GM21360 (cell line): ENCODE data around the gene CALML3.
"Not testable (repeated sequence)": the region's sequence is repeated elsewhere in the genome, so short reads cannot be mapped to it uniquely, and the experiment has no call there.

Source experiments
- ATAC-seq: cut with Tn5 transposase; IDR thresholded peaks from one replicate; pipeline ENCODE4 v1.9.1; 2021; ENCODE audit warnings: mild to moderate bottlenecking, moderate library complexity; ENCODE audit not compliant: unreplicated experiment

CALML3 gene

GRCh38 chr10:5552376-5553321 lies 27.9 kb downstream of the CALML3 start:
- ATAC-seq = no peak

GRCh38 chr10:5553400-5554170 lies 28.8 kb downstream of the CALML3 start:
- ATAC-seq = no peak

GRCh38 chr10:5555021-5555510 lies 30.3 kb downstream of the CALML3 start:
- ATAC-seq = no peak

- ATAC-seq = no peak
Measured at GRCh38 chr10:5555881-5556280, 31.1 kb downstream of the CALML3 start.

GRCh38 chr10:5556576-5556975 lies 31.8 kb downstream of the CALML3 start:
- no peak for ATAC-seq

- ATAC-seq = no peak
Measured at GRCh38 chr10:5557040-5557721, 32.4 kb downstream of the CALML3 start.

GRCh38 chr10:5557799-5558771 lies 33.3 kb downstream of the CALML3 start:
- no peak for ATAC-seq

- ATAC-seq = not testable (repeated sequence)
Measured at GRCh38 chr10:5559022-5559421, 34.3 kb downstream of the CALML3 start.

GRCh38 chr10:5559642-5560141 lies 34.9 kb downstream of the CALML3 start:
- ATAC-seq = no peak

- ATAC-seq = no peak
Measured at GRCh38 chr10:5560142-5560816, 35.5 kb downstream of the CALML3 start.

GRCh38 chr10:5560817-5561703 lies 36.3 kb downstream of the CALML3 start:
- ATAC-seq = no peak

- ATAC-seq = no peak
Measured at GRCh38 chr10:5561704-5562645, 37.2 kb downstream of the CALML3 start.

- ATAC-seq = no peak
Measured at GRCh38 chr10:5563321-5563961, 38.7 kb downstream of the CALML3 start.

- ATAC-seq = no peak
Measured at GRCh38 chr10:5563991-5564536, 39.3 kb downstream of the CALML3 start.

- ATAC-seq = no peak
Measured at GRCh38 chr10:5564537-5565204, 39.9 kb downstream of the CALML3 start.

- ATAC-seq = no peak
Measured at GRCh38 chr10:5565205-5565545, 40.4 kb downstream of the CALML3 start.
